HG02884 (cell line): ENCODE data around the gene KIAA0232.

ENCODE experiments used
- ATAC-seq: cut with Tn5 transposase; IDR thresholded peaks from one replicate; pipeline ENCODE4 v1.9.1; 2021; ENCODE audit warnings: mild to moderate bottlenecking, moderate library complexity; ENCODE audit not compliant: unreplicated experiment

Gene KIAA0232

GRCh38 chr4:6840062-6840976, 57.8 kb downstream of the KIAA0232 start:
- ATAC-seq = no peak

- ATAC-seq = no peak
Observed at GRCh38 chr4:6845027-6845426, 62.5 kb downstream of the KIAA0232 start.

GRCh38 chr4:6845574-6845973, 63.0 kb downstream of the KIAA0232 start:
- ATAC-seq = no peak

GRCh38 chr4:6847178-6847577, 64.7 kb downstream of the KIAA0232 start:
- no peak for ATAC-seq

DNA sequence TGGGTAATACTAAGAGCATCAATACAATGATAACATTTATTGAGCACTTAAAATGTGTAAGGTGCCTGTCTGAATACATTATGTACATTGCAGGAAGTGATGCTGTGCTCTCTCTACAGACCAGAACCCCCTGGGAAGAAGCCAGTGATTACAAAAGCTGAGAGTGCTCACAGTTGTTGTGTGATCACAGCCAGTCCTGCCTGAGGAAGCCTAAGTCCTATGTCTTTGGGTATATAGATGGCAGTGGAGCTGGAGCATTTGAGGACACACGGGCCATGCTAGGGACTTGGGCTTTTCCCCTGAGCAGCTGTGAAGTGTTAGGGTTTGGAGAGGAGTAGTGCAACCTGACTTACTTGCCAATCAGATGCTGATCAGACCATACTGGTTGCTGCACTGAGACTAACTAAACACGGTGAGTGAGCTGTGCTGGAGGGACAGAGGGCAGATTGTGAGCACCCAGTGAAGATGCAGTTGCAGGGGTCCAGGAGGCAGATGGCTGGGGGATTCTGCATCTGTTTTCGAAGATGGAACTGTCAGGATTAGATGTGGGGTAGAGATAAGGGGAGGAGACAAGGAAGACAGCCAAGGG, 66.3 kb downstream of the KIAA0232 start:
- no peak for ATAC-seq

DNA sequence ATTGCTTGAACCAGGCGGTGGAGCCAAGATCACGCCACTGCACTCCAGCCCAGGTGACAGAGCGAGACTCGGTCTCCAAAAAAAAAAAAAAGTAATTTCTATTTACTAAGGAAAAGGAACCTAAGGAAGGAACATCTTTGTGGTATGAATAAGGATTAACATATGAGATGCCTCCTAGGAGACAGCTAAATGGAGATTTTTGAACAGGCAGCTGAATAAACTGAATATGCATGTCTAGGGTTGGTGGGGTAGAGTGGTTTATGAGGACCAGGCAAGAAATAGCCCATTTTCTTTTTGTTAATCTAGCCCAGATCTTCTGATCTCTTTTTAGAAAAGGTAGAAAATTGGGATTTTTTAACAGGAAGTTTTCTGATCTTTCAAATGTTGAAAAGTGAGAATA, 67.2 kb downstream of the KIAA0232 start:
- ATAC-seq = no peak

- no peak for ATAC-seq
Observed at GRCh38 chr4:6851431-6851830, 68.9 kb downstream of the KIAA0232 start.

DNA sequence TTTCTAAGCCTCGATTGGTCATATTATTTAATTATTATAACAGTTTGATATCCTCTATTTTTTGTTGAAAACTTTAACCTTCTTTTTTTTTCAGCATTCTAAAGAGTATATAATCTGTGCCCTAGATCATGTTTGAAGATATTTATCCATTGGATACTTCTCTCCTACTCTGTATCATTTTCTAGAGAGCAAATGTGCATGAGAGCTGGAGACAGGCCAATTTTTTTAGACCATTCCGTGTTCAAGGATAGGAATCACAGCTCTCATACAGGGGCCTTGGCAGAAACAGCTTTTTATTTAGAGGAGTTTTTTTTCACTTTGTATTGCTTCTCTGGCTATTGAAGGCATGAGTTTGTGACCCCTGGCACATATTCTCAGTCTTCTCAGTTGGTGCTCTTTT, 69.4 kb downstream of the KIAA0232 start:
- no peak for ATAC-seq

- ATAC-seq = no peak
Observed at GRCh38 chr4:6852582-6852981, 70.1 kb downstream of the KIAA0232 start.

- ATAC-seq = no peak
Observed at GRCh38 chr4:6854098-6854744, 71.7 kb downstream of the KIAA0232 start.

- ATAC-seq = peak; percentile 95
Observed at GRCh38 chr4:6855692-6856297, 73.3 kb downstream of the KIAA0232 start.

DNA sequence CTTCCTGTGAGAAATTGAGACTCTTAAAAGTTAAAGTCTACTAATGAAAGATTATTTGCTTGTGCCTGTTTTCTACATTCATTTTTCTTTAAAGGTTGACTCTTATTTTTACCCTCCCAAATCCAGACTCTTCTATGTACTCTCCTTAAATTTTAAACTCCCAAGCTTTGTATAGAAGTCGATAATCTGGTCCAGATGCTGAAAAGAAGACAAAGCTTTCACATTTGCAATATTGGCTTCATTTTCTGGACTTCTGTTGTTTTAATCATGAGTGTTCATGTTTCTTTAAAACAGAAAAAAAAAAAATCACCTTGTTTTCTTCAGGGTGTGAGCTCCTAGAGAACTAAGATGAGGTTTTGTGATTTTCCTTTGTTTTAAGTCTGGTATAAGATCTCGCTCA, 73.9 kb downstream of the KIAA0232 start:
- no peak for ATAC-seq

DNA sequence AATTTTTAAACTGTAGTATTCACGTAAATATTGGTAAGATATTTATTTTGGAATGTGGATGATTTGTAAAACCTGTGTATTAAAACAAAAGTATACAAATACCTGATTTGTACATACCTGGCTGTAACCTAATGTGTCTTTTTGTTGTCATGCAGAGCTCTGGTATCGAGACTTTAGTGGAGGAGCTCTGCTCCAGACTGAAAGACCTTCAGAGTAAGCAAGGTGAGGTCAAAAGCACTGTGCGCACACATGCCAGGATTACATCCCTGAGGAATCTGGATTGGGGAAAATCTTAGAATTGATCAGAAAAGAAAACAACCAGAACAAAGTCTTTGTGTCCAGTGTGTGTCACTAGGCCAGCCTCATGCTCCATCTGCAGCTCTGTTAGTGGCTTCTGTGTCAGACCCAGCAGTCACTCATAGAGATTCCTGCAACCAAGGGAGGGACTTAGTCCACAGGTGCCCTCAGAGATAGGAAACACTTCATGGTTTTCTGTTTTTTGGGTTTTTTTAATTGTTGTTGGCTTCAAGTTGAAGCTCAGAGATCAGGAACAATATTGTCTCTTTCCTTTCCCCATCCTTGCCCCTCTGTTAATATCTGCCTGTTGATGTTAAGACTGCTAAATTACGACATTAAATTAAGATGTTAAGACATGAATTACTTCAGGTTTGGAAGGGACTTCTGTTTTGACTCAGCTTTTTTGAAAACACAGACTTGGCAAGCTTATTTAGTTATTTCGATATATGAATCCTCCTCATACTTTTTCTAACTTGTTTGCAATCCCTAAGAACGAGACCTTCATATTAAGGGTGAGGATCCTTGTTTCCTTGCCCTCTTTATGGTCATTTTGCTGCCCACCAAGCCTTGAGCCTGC, 74.7 kb downstream of the KIAA0232 start:
- no peak for ATAC-seq

- ATAC-seq = no peak
Observed at GRCh38 chr4:6858997-6859396, 76.5 kb downstream of the KIAA0232 start.

DNA sequence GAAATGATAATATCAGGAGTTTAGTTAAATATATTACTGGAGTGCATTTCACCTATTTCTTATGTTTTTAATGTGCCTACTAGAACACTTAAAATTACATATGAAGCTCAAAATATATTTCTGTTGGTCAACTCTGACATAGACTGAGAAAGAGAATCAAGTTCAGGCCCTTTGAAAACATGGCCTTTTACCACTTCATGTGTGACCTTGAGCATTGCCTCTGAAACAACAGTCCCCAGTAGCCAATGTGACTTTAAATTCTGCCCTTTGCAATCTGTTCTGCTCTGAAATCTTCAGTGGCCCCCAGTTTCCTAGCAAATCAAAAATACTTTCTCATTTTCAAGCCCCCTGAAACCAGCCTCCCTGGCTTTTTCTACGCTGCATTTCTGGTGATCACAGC, 77.0 kb downstream of the KIAA0232 start:
- no peak for ATAC-seq

GRCh38 chr4:6868386-6868785, 85.9 kb downstream of the KIAA0232 start:
- ATAC-seq = no peak

DNA sequence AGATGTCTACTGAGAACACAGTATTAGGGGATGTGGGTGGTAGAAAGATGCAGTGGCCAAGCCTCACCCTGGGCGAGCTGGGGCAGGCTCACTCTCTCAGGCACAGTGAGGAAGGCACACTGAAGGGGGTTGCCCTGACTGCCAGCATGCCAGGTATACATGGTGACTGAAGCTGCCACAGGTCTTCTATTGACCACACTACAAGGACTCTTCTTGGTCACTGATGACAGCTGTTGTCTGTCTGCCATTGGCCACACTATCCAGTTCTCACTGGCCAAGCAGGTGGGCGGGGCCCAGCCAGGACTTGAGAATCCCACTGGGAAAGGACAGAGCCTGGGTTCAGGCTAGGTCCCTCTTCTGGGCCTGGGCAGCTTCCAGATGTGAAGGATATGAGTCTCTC, 87.4 kb downstream of the KIAA0232 start:
- ATAC-seq = no peak

DNA sequence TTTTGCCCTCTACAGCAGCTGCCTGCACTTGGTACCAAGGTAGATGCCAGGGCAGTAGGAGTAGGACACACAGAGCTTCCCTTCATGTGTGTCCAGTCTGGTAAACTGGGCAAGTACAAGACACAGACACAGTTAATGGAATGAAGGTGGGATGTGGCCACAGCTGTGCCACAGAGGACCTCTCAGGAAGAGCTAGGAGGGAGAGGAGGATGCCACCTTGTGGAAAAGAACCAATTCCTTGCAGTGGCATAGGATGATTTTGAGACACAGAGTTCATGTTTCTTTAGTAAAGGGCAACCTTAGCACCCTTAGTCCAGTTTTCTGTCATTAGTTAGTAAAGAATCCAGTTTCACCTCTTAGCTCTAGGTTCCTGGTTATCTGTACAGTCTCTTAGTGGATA, 90.8 kb downstream of the KIAA0232 start:
- ATAC-seq = no peak

- peak; percentile 84 for ATAC-seq
Observed at GRCh38 chr4:6873792-6874461, 91.4 kb downstream of the KIAA0232 start.

- ATAC-seq = no peak
Observed at GRCh38 chr4:6874981-6875380, 92.5 kb downstream of the KIAA0232 start.
